Chondrocyte (in vitro differentiated cells): ENCODE data around the gene NMD3. TPM values are rescaled to one million over a fixed set of nuclear protein-coding genes. Genes with fewer than 3 reads are reported as not detected.
"Not testable (repeated sequence)": the region's sequence is repeated elsewhere in the genome, so short reads cannot be mapped to it uniquely, and the experiment has no call there.

Source experiments
- DNase-seq: peaks from one replicate; pipeline ENCODE4 v3.0.0; 2021; ENCODE audit warnings: mixed read lengths, low spot score
- H3K27ac Mint-ChIP-seq: one replicate; pipeline ENCODE4 v1.8.0; 2021; ENCODE audit warnings: mild to moderate bottlenecking, moderate library complexity, mixed read lengths; ENCODE audit not compliant: unreplicated experiment
- H3K27me3 Mint-ChIP-seq: 2 replicates; pipeline ENCODE4 v1.8.0; 2021; ENCODE audit warnings: low read depth, mixed read lengths
- H3K36me3 Mint-ChIP-seq: 2 replicates; pipeline ENCODE4 v1.8.0; 2021; ENCODE audit warnings: low read depth, mixed read lengths
- H3K4me1 Mint-ChIP-seq: 2 replicates; pipeline ENCODE4 v1.8.0; 2021; ENCODE audit warnings: low read depth, mild to moderate bottlenecking, mixed read lengths
- H3K4me3 Mint-ChIP-seq: one replicate; pipeline ENCODE4 v1.8.0; 2021; ENCODE audit warnings: mild to moderate bottlenecking, moderate library complexity, mixed read lengths; ENCODE audit not compliant: unreplicated experiment
- H3K9me3 Mint-ChIP-seq: 2 replicates; pipeline ENCODE4 v1.8.0; 2021; ENCODE audit warnings: low read depth, mixed read lengths
- total RNA-seq: library from RNA; stranded (reverse); gene quantifications from 3 replicates; pipeline ENCODE4 v1.2.1, GENCODE V29; 2021
- TF ChIP-seq, protein P1 (sequence below): fragments of 200-600 bp; sonication (generic); IDR thresholded peaks from 2 replicates; pipeline ENCODE4 v1.5.0; 2021; ENCODE audit warnings: antibody characterized with exemption, mild to moderate bottlenecking, moderate library complexity

NMD3 gene
- total RNA-seq, 1 donor from 2014 or later, result 67.8 TPM

DNA sequence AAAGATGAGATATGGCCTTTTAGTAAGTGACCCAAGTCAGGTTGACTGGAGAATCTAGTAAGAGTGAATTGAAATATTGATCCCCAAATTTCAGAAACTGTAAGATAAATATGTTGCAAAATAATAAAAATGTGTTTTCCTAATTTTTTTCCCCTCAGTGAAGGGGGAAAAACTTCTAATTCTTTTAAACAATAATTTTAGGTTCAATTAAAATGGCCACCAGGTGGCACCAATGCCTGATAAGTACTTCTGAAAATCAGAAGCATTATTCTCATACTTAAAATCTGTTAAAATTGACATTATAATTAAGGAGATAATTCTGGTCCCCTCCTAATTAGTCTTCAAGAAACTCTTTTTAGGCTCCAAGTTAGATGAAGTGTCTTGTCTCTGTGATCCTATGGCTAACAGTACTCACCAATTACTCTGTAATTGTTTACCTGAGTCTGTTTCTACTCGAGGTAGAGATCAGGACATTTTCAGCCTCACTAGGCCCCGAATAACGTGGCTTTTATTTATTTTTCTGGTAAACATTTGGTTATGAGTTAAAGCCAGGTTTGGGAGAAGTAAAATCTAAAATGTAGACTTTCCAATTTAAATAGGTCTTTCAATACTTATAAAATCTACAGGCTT is 52.6 kb downstream of the NMD3 start:
- Mint-ChIP-seq H3K27ac (no peak overlapping the region), H3K36me3 (peaks cover 26% of the 10 kb centered on the region), H3K27me3 (no peaks in the 10 kb centered on the region), H3K4me3 (no peak overlapping the region), H3K9me3 (peaks cover 18% of the 10 kb centered on the region), H3K4me1 (no peaks in the 10 kb centered on the region)
- no peak for DNase-seq
- TF ChIP-seq, protein P1, sequence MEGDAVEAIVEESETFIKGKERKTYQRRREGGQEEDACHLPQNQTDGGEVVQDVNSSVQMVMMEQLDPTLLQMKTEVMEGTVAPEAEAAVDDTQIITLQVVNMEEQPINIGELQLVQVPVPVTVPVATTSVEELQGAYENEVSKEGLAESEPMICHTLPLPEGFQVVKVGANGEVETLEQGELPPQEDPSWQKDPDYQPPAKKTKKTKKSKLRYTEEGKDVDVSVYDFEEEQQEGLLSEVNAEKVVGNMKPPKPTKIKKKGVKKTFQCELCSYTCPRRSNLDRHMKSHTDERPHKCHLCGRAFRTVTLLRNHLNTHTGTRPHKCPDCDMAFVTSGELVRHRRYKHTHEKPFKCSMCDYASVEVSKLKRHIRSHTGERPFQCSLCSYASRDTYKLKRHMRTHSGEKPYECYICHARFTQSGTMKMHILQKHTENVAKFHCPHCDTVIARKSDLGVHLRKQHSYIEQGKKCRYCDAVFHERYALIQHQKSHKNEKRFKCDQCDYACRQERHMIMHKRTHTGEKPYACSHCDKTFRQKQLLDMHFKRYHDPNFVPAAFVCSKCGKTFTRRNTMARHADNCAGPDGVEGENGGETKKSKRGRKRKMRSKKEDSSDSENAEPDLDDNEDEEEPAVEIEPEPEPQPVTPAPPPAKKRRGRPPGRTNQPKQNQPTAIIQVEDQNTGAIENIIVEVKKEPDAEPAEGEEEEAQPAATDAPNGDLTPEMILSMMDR, result peak; percentile 95

DNA sequence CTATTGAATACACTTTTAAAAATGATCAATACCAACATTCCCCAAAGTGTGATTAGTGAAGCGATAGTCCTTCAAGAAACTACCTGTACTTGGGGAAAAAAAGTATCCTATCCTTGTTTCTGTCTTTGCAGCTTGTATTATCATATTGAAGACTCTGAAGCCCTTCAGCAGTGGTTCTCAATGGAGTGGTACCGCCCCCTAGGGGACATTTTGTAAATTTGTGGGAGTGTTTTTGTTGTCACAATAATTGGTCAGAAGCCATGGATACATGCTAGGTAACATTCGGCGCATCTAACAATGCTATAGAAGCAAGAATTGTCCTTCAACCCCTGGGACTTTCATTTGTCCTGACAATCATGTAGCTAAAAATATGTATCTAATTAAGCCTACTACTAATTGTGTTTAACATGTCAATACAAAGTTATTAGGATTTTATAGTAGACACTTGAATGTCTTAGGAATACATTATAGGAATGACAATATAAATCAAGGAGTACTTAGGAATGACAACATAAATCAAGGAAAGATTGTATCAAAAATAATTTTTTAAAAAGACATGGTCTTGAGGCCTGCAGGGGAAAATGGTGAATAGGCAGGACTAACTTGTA is 53.7 kb downstream of the NMD3 start:
- Mint-ChIP-seq H3K27me3 (no peaks in the 10 kb centered on the region), H3K4me1 (no peaks in the 10 kb centered on the region), H3K27ac (no peak overlapping the region), H3K9me3 (peaks cover 29% of the 10 kb centered on the region), H3K36me3 (peaks cover 34% of the 10 kb centered on the region), H3K4me3 (no peak overlapping the region)
- DNase-seq, result no peak
- TF ChIP-seq, protein P1, result peak; percentile 77

DNA sequence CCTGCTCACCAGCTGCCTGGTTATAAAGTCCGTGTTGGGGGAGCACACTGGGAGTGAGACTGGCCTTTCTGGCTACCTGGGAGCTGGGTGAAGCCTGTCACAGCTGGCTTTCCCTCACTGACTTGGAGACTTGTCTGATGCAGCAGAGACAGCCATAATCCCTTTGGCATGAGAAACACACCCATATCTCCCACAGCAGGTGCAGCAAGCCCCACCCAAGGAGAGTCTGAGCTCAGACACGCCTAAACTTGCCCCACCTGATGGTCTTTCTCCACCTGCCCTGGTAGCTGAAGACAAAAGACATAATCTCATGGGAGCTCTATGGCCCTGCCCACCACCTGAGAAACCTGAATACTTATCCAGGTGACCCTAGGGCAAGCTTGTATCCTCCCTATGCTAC is 54.8 kb downstream of the NMD3 start:
- no peak overlapping the region for H3K27ac Mint-ChIP-seq
- TF ChIP-seq, protein P1, result no peak
- no peak overlapping the region for H3K4me3 Mint-ChIP-seq
- H3K27me3 Mint-ChIP-seq, result no peaks in the 10 kb centered on the region
- no peak for DNase-seq
- H3K36me3 Mint-ChIP-seq, result peaks cover 37% of the 10 kb centered on the region
- H3K4me1 Mint-ChIP-seq, result no peaks in the 10 kb centered on the region
- H3K9me3 Mint-ChIP-seq, result peaks cover 33% of the 10 kb centered on the region

DNA sequence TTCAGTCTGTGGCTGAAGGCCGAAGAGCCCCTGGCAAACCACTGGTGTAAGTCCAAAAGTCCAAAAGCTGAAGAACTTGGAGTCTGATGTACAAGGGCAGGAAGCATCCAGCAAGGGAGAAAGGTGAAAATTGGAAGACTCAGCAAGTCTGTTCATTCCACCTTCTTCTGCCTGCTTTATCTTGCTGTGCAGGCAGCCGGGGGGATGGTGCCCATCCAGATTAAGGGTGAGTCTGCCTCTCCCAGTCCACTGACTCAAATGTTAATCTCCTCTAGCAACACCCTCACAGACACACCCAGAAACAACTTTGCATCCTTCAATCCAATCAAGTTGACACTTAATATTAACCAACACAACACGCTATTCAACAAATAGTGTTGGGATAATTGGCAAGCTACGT is 61.3 kb downstream of the NMD3 start:
- peaks cover 74% of the 10 kb centered on the region for H3K9me3 Mint-ChIP-seq
- H3K27ac Mint-ChIP-seq, DNase-seq, H3K27me3 Mint-ChIP-seq, H3K4me3 Mint-ChIP-seq, H3K4me1 Mint-ChIP-seq: not testable (repeated sequence)
- peaks cover 30% of the 10 kb centered on the region for H3K36me3 Mint-ChIP-seq

DNA sequence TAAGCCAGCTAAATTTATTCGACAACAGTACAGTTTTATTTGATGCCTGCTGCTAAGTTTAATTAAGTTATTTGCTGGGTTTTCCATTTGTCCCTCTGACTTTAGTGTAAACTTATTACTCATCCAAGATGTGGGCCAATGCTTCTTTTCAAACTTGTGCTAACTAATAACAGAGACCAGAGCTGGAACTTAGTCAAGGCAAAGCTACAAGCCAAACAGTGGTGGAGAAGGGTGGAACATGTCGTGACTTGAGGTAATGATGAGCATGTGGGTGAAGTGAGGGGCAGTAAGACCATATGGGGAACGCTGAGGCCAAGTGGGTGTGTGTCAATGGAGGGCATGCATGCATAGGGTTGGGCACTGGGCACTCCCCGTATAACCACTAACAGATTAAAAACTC is 63.9 kb downstream of the NMD3 start:
- no peak for DNase-seq
- TF ChIP-seq, protein P1, result no peak
- H3K36me3 Mint-ChIP-seq, result peaks cover 11% of the 10 kb centered on the region
- H3K4me1 Mint-ChIP-seq, result no peaks in the 10 kb centered on the region
- no peaks in the 10 kb centered on the region for H3K27me3 Mint-ChIP-seq
- no peak overlapping the region for H3K4me3 Mint-ChIP-seq
- no peak overlapping the region for H3K27ac Mint-ChIP-seq
- H3K9me3 Mint-ChIP-seq, result peaks cover 50% of the 10 kb centered on the region

DNA sequence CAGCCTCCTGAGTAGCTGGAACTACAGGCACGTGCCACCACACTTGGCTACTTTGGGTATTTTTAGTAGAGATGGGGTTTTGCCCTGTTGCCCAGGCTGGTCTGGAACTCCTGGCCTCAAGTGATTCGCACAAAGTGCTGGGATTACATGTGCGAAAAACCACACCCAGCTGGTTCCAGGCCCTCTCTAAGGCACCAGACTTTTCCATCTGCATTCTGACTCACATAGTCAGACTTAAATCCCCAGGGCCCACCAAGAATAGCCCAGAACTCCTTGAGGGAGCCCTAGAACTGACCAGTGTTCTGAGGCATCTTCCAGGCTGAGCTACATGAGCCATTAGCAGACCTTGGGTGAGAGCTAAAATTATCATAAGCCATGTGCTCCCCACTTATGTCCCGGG is 68.1 kb downstream of the NMD3 start:
- TF ChIP-seq, protein P1, result no peak
- no peak overlapping the region for H3K4me3 Mint-ChIP-seq
- H3K27ac Mint-ChIP-seq, result no peak overlapping the region
- H3K9me3 Mint-ChIP-seq, result peaks cover 22% of the 10 kb centered on the region
- H3K36me3 Mint-ChIP-seq, result peaks cover 5% of the 10 kb centered on the region
- no peaks in the 10 kb centered on the region for H3K27me3 Mint-ChIP-seq
- H3K4me1 Mint-ChIP-seq, result no peaks in the 10 kb centered on the region
- DNase-seq, result no peak
